LHCN-M2 (cell line): Measurements from ENCODE around the gene PACSIN1. TPM values are rescaled to one million over a fixed set of nuclear protein-coding genes. Genes with fewer than 3 reads are reported as not detected.
A peak's percentile ranks its signal among the peaks of the same experiment; 100 is the strongest.
"Not testable (repeated sequence)": the region's sequence is repeated elsewhere in the genome, so short reads cannot be mapped to it uniquely, and the experiment has no call there.

Experiments
- DNase-seq: peaks from one replicate; pipeline ENCODE4 v3.0.0-alpha.2; 2012; ENCODE audit warnings: low read depth
- total RNA-seq: library from RNA; depleted of rRNA; stranded (reverse); fragments of >200 nt; gene quantifications from 2 replicates; pipeline ENCODE4 v1.2.3, GENCODE V29; 2014

The PACSIN1 gene
- total RNA-seq, 1 experiment from 2014 or later: not detected

DNA sequence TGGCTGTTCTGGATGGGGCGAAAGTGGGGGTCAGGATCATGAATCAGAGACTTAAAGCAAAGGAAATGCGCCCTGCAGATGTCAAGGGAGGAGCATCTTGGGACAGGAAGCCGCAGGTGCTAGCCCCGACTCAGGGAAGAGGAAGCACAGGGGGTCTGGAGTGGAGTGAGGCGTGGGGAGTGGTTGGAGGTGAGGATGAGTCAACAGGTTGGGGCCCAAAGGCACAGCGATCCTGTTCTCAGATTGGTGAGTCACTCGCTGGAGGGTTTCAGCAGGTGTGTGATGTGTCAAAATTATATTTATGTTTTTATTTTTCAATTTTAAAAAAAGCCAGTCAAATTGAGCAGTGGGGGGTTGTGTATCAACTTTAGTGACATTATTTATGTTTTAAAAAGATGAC lies 19.0 kb downstream of the PACSIN1 start:
- no peak for DNase-seq

GRCh38 chr6:34485321-34486060 lies 19.6 kb downstream of the PACSIN1 start:
- DNase-seq: no peak

DNA sequence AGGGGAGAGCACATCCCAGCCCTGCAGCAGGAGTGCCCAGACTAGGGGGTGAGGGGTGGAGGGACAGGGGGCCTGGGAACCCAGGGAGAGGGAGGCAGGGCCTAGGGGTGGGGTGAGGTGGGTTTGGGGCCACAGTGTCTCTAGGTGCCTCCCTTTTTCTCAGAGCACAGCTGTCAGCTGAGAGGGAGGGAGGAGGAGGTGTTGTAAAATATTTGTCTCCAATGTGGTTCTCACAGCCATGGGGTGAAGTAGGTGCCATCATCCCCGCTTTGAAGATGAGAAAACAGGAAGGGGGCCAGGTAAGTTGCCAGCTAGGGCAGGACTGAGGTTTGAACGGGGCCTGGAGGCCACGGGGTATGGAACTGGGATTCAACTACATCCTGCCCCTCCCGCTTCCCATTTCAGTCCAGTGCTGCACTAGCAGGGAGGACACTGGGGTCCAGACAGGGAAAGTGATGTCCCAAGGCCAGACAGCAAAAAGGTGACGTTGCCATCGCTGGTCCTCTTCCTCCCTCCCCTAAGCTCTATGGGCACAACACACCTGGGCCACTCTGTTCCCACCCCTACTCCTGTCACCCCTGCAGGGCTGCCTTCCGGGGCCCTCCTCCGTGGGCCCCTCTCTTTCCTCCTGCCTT lies 20.3 kb downstream of the PACSIN1 start:
- no peak for DNase-seq

- not testable (repeated sequence) for DNase-seq
Observed at GRCh38 chr6:34486886-34487285, 21.0 kb downstream of the PACSIN1 start.

GRCh38 chr6:34487536-34487935 lies 21.7 kb downstream of the PACSIN1 start:
- DNase-seq: no peak

DNA sequence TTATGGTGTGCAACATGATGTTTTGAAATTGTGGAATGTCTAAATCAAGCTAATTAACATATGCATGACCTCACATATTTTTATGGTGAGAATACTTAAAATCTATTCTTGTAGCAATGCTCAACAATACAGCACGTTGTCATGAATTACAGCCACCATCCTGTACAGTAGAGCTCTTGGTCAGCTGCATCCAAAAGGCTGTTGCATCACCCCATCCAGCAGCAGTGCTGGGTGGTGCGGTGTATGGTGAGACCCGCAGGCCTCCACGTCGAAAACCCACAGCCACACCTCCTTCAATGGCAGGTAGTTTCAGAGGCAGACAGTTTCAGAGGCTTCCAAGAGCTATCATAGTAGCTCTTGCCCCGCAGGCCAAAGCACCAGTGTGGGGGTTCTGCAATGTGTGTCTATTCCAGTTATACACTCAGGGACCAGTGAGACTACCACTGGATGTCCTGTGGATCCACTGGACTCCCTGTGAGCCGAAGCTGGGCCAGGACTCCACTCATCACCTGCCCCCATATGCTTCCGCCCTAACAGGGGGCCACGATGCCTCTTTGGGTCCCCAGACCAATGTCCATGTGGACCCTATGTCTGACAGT lies 23.4 kb downstream of the PACSIN1 start:
- DNase-seq: no peak

- peak; percentile 87 for DNase-seq
Observed at GRCh38 chr6:34490390-34491090, 24.7 kb downstream of the PACSIN1 start.

- peak; percentile 40 for DNase-seq
Observed at GRCh38 chr6:34491091-34491430, 25.2 kb downstream of the PACSIN1 start.

DNA sequence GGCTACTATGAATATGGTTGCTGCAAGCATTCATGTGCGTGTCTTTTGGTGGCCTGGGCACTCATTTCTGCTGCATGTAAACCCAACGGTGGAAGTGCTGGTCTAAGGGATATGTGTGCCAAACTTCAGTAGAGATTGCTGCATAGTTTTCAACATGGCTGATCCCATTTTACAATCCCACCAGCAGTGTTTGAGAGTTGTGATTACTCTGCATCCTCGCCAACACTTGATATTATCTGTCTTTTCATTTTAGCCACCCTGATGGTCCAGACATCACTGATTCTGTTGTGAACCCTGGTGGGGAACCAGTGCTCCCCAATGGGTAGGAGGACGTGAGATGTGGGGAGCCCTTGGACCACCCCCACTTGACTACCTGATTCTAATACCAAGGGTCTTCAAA lies 27.5 kb downstream of the PACSIN1 start:
- no peak for DNase-seq

- DNase-seq: no peak
Observed at GRCh38 chr6:34494973-34495372, 29.1 kb downstream of the PACSIN1 start.

DNA sequence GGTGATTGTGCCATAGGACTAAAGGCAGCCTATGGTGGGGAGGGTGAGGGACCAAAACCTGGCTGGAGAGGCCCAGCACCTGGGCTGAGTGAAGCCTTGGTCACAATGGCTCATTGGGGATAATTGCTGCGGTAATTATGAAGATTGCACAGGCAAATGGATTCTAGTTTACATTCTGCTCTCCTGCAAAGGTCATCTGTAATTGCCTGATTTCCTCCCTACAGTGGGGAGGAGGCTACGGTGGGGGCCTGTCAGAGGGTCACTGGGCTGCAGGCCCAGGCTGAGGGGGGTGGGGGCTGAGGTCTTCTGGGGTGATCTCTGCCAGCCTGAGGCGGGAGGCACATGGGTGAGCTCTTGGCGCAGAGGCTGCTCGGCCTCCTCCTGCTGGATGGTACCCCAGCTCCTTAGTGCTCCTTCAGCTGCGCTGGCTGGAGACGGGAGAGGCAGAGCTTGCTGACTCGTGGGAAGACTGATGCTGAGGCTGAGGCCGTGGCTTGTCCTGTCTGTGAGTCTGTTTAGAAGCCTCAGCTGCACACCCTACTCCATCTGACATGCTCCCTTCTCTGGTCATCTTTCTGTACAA lies 30.3 kb downstream of the PACSIN1 start:
- DNase-seq: no peak

DNA sequence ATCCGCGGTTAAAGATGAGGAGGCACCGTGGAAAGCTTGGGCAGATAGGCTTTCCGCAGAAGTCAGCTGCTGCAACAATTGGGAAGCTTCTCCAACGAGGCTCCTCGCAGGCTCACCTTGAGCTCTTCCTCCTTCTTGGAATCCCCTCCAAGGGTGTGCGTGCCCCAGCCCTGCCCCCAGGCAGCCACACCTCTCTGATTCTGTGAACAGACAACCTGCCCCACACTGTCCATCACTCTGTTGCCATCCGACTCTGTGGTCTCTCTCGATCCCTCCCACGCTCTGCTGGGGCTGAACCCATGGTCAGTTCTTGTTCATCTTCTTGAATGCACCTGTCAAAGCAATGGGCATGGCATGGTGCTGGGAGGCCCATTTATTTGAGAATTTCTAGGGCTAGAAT lies 31.5 kb downstream of the PACSIN1 start:
- DNase-seq: no peak

GRCh38 chr6:34506718-34507117 lies 40.8 kb downstream of the PACSIN1 start:
- no peak for DNase-seq

DNA sequence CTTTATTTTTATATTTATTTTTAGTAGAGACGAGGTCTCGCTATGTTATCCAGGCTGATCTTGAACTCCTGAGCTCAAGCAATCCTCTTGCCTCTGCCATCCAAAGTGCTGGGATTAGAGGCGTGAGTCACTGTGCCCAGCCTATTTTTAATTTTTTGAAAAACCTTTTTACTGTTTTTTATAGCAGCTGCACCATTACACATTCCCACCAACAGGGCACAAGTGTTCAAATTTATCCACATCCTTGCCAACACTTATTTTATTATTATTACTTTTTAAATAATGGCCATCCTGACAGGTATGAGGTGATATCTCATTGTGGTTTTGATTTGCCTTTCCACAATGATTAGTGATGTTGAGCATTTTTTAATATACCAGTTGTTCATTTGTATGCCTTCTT lies 42.5 kb downstream of the PACSIN1 start:
- peak; percentile 22 for DNase-seq

DNA sequence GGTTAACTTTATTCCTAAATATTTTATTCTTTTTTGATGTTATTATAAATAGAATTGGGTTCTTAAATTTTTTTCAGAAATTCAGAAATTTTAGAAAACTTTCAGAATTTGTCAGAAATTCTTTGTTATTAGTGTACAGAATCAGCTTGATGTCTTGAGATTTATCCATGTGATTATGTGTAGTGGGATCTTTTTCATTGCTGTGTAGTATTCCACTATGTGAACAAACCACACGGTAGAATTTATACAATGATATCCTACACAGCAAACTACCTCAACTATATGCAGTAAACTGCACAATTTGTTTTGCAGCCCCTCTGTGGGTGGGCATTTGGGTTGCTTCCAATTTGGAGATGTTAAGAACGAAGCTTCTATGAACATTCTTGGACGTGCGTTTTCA lies 43.9 kb downstream of the PACSIN1 start:
- no peak for DNase-seq

DNA sequence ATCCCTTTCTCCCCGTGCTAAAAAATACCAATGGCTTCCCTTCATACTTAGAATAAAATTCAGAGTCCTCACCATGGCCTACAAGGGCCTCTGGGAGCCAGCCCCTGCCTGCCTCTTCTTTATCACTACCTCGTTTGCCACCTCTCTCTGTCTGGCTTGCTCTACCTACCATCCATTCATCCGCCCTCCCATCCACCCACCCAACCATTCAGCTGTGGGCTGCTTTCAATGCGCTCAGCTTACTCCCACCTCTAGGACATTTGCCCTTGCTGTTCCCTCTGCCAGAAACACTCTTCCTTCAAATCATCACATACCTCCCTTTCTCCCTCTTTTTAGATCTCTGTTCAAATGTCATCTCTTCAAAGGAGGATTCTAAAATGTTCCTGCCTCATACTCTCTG lies 44.4 kb downstream of the PACSIN1 start:
- DNase-seq: no peak

- no peak for DNase-seq
Observed at GRCh38 chr6:34511214-34511914, 45.5 kb downstream of the PACSIN1 start.

- DNase-seq: no peak
Observed at GRCh38 chr6:34511915-34512737, 46.2 kb downstream of the PACSIN1 start.

GRCh38 chr6:34512738-34513115 lies 46.9 kb downstream of the PACSIN1 start:
- DNase-seq: no peak

DNA sequence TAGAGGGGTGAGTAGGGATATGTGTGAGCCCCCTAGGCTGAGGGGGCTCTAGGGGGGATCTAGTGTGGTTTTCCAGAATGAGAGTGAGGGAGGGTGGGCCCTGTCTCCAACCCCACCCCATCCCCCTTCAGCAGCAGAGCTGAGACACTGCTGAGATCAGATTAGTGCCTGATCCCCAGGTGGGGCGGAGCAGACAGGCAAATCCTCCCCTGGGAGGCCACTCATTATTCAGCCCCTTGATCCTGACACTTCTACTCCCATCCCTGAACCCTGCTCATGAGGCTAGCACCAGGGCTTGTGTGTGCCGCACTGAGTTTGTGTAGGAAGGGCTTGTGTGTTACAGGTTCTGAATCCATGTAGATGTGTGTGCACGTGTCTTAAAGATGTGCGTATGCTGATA lies 47.8 kb downstream of the PACSIN1 start:
- no peak for DNase-seq

GRCh38 chr6:34514112-34514511 lies 48.2 kb downstream of the PACSIN1 start:
- no peak for DNase-seq
